PC-9 (cell line): ENCODE data around the gene TLDC2. TPM values are rescaled to one million over a fixed set of nuclear protein-coding genes. Genes with fewer than 3 reads are reported as not detected.
"Not testable (repeated sequence)": the region's sequence is repeated elsewhere in the genome, so short reads cannot be mapped to it uniquely, and the experiment has no call there.

Source experiments
- BruUV-seq: library from RNA; stranded (reverse); fragments of 400-500 nt; replicated peaks from 2 replicates; lab custom pipeline; 2021; lab: Mats Ljungman, UMichigan
- CTCF ChIA-PET: fragments of 300-600 bp; sonication (Branson Sonifier 250); formaldehyde crosslinking; loops from one replicate; lab custom pipeline; 2022; ENCODE audit warnings: antibody characterized with exemption; lab: Charles Lee
- POLR2A ChIA-PET: fragments of 300-600 bp; sonication (Branson Sonifier 250); formaldehyde crosslinking; loops from one replicate; lab custom pipeline; 2022; ENCODE audit warnings: antibody characterized with exemption; ENCODE audit not compliant: unreplicated experiment; lab: Charles Lee
- DNase-seq, 2 experiments: peaks; one replicate each; pipeline versions ENCODE4 v3.0.0 to v3.0.0-alpha.2; 2015 to 2022; ENCODE audit warnings: mixed read lengths in 1 of 2
- H2AFZ ChIP-seq: fragments of 200-600 bp; sonication (generic); 2 replicates; pipeline ENCODE4 v1.8.1; 2017; ENCODE audit warnings: antibody characterized with exemption
- H3F3A ChIP-seq: fragments of 200-600 bp; sonication (generic); 2 replicates; pipeline ENCODE4 v1.8.1; 2017; ENCODE audit warnings: antibody characterized with exemption, mild to moderate bottlenecking, low read depth; ENCODE audit not compliant: insufficient read depth
- H3K27ac ChIP-seq: fragments of 200-600 bp; sonication (generic); 2 replicates; pipeline ENCODE4 v1.6.1; 2016; ENCODE audit warnings: mixed run types
- H3K27me3 ChIP-seq: fragments of 200-600 bp; sonication (generic); 2 replicates; pipeline ENCODE4 v1.6.1; 2016; ENCODE audit warnings: low read depth, mixed run types; ENCODE audit not compliant: insufficient read depth
- H3K36me3 ChIP-seq: fragments of 200-600 bp; sonication (generic); 2 replicates; pipeline ENCODE4 v1.6.1; 2016; ENCODE audit warnings: low read depth, mixed run types
- H3K4me1 ChIP-seq: fragments of 200-600 bp; sonication (generic); replicated peaks from 2 replicates; pipeline ENCODE4 v1.6.1; 2016; ENCODE audit warnings: mixed run types; ENCODE audit not compliant: insufficient read depth
- H3K4me2 ChIP-seq: fragments of 200-600 bp; sonication (generic); 2 replicates; pipeline ENCODE4 v1.6.1; 2017; ENCODE audit warnings: mixed run types
- H3K4me3 ChIP-seq: fragments of 200-600 bp; sonication (generic); 2 replicates; pipeline ENCODE4 v1.6.1; 2016; ENCODE audit warnings: mixed run types
- H3K79me2 ChIP-seq: fragments of 200-600 bp; sonication (generic); 2 replicates; pipeline ENCODE4 v1.6.1; 2017; ENCODE audit warnings: low read depth, mixed run types
- H3K9me2 ChIP-seq: fragments of 200-600 bp; sonication (generic); 2 replicates; pipeline ENCODE4 v1.8.1; 2017; ENCODE audit warnings: mild to moderate bottlenecking; ENCODE audit not compliant: insufficient read depth
- H3K9me3 ChIP-seq: fragments of 200-600 bp; sonication (generic); 2 replicates; pipeline ENCODE4 v1.8.1; 2016; ENCODE audit warnings: low read depth; ENCODE audit not compliant: insufficient read depth
- H4K20me1 ChIP-seq: fragments of 200-600 bp; sonication (generic); 2 replicates; pipeline ENCODE4 v1.8.1; 2017; ENCODE audit not compliant: insufficient read depth
- CTCF ChIP-seq: fragments of 200-600 bp; sonication (generic); conservative IDR thresholded peaks from 2 replicates; pipeline ENCODE4 v1.6.1; 2017; ENCODE audit warnings: mixed run types, antibody characterized with exemption, mild to moderate bottlenecking, moderate library complexity
- EZH2 ChIP-seq: fragments of 200-600 bp; sonication (generic); IDR thresholded peaks from 2 replicates; pipeline ENCODE4 v1.8.0; 2017; ENCODE audit warnings: antibody characterized with exemption, low read depth
- intact Hi-C: fragments of 100-400 bp; cut with micrococcal nuclease; formaldehyde crosslinking; loops from one replicate; pipeline ENCODE4 v1.10.0; 2022; ENCODE audit not compliant: unreplicated experiment
- total RNA-seq: library from RNA; stranded (reverse); gene quantifications from 2 replicates; pipeline ENCODE4 v1.2.3, GENCODE V29; 2021

The TLDC2 gene
- total RNA-seq, 1 experiment from 2014 or later = not detected

- POLR2A ChIA-PET = no interaction called here
- intact Hi-C loops = no loop called here
- CTCF ChIA-PET = no interaction called here
- no peaks in the 10 kb centered on the region for H3K27me3 ChIP-seq
- H2AFZ ChIP-seq = no peak overlapping the region
- H3F3A ChIP-seq = peaks cover 4% of the 10 kb centered on the region
- no peaks in the 10 kb centered on the region for H3K9me2 ChIP-seq
- H4K20me1 ChIP-seq = no peaks in the 10 kb centered on the region
- BruUV-seq = no TSS peak
- H3K4me2 ChIP-seq = no peak overlapping the region
- peaks cover 15% of the 10 kb centered on the region for H3K4me1 ChIP-seq
- no peaks in the 10 kb centered on the region for H3K9me3 ChIP-seq
- TF ChIP-seq CTCF = no peak
- TF ChIP-seq EZH2 = no peak
- H3K27ac ChIP-seq = no peak overlapping the region
- no peak for DNase-seq
- H3K79me2 ChIP-seq = no peaks in the 10 kb centered on the region
- no peak overlapping the region for H3K4me3 ChIP-seq
- H3K36me3 ChIP-seq = no peaks in the 10 kb centered on the region
Observed at GRCh38 chr20:36927704-36928103, 51.8 kb downstream of the TLDC2 start.

- CTCF ChIA-PET = no interaction called here
- no peaks in the 10 kb centered on the region for H4K20me1 ChIP-seq
Observed at GRCh38 chr20:36929290-36929689, 53.4 kb downstream of the TLDC2 start.

GRCh38 chr20:36929691-36930090 lies 53.8 kb downstream of the TLDC2 start:
- Histone ChIP-seq H3K79me2 (no peaks in the 10 kb centered on the region), H2AFZ (no peak overlapping the region), H3K9me2 (no peaks in the 10 kb centered on the region), H3K9me3 (no peaks in the 10 kb centered on the region), H3K36me3 (no peaks in the 10 kb centered on the region), H4K20me1 (no peaks in the 10 kb centered on the region), H3K4me3 (no peak overlapping the region), H3K27ac (no peak overlapping the region), H3F3A (peaks cover 10% of the 10 kb centered on the region), H3K4me2 (no peak overlapping the region), H3K27me3 (no peaks in the 10 kb centered on the region), H3K4me1 (peaks cover 1% of the 10 kb centered on the region; the same call in 1 of the 2 replicates)
- intact Hi-C loops = no loop called here
- TF ChIP-seq CTCF (no peak), EZH2 (no peak)
- BruUV-seq = no TSS peak
- POLR2A ChIA-PET = no interaction called here
- CTCF ChIA-PET = no interaction called here
- DNase-seq = no peak

More at GRCh38 chr20:36929290-36929689, 53.4 kb downstream of the TLDC2 start:
- H3K4me3 ChIP-seq = no peak overlapping the region
- DNase-seq = no peak
- no peaks in the 10 kb centered on the region for H3K9me2 ChIP-seq
- POLR2A ChIA-PET = no interaction called here
- H3F3A ChIP-seq = peaks cover 10% of the 10 kb centered on the region
- H3K36me3 ChIP-seq = no peaks in the 10 kb centered on the region
- H3K79me2 ChIP-seq = no peaks in the 10 kb centered on the region
- intact Hi-C loops = no loop called here
- no peak overlapping the region for H2AFZ ChIP-seq
- H3K4me2 ChIP-seq = no peak overlapping the region
- no peak for TF ChIP-seq CTCF
- no peak for TF ChIP-seq EZH2
- H3K4me1 ChIP-seq = peaks cover 5% of the 10 kb centered on the region; the same call in 1 of the 2 replicates
- no TSS peak for BruUV-seq
- H3K27me3 ChIP-seq = no peaks in the 10 kb centered on the region
- H3K27ac ChIP-seq = no peak overlapping the region
- no peaks in the 10 kb centered on the region for H3K9me3 ChIP-seq

GRCh38 chr20:36932067-36932466 lies 56.1 kb downstream of the TLDC2 start:
- intact Hi-C loops, BruUV-seq: not testable (repeated sequence)
- POLR2A ChIA-PET = interaction anchor here (0.6 kb wide), 1 partner anchor 147 kb away, joined by 23 read pairs; no protein-coding TSS in a partner anchor

More at GRCh38 chr20:36932067-36932466, 56.1 kb downstream of the TLDC2 start:
- H3K9me3 ChIP-seq, H3K27ac ChIP-seq, H3K4me2 ChIP-seq, H4K20me1 ChIP-seq, H2AFZ ChIP-seq, H3K79me2 ChIP-seq, DNase-seq, H3K4me1 ChIP-seq, H3K36me3 ChIP-seq, H3K9me2 ChIP-seq, H3K4me3 ChIP-seq, H3F3A ChIP-seq, H3K27me3 ChIP-seq: not testable (repeated sequence)
- CTCF ChIA-PET = interaction anchor here (0.6 kb wide), 1 partner anchor 439 kb away, joined by 20 read pairs; no protein-coding TSS in a partner anchor
